Spleen (tissue), 11 donors: ENCODE results near the gene FBH1. TPM values are rescaled to one million over a fixed set of nuclear protein-coding genes. Genes with fewer than 3 reads are reported as not detected.

Experiments
- DNase-seq: peaks from one replicate; pipeline ENCODE4 v3.0.0-alpha.2; 2020
- H3K27ac ChIP-seq, 8 donors: fragments of 200-600 bp; sonication (generic) in 7 of 8; 1 replicate in 4 of 8; 2 replicates in 4 of 8; pipeline versions ENCODE4 v1.5.0 to v1.8.0; 2016 to 2021; ENCODE audit warnings: inconsistent platforms in 4 of 8, mild to moderate bottlenecking in 4 of 8, moderate library complexity in 1 of 8
- H3K27me3 ChIP-seq, 7 donors: fragments of 200-600 bp; sonication (generic) in 6 of 7; replicated peaks in 1 of 7; 1 replicate in 4 of 7; 2 replicates in 3 of 7; pipeline versions ENCODE4 v1.5.0 to v1.8.0; 2016 to 2021; ENCODE audit warnings: inconsistent platforms in 3 of 7, mild to moderate bottlenecking in 1 of 7
- H3K36me3 ChIP-seq, 6 donors: fragments of 200-600 bp; sonication (generic) in 5 of 6; 1 replicate in 4 of 6; 2 replicates in 2 of 6; pipeline versions ENCODE4 v1.5.0 to v1.8.0; 2016 to 2021; ENCODE audit warnings: inconsistent platforms in 2 of 6
- H3K4me1 ChIP-seq, 6 donors: fragments of 200-600 bp; sonication (generic) in 5 of 6; 1 replicate in 3 of 6; 2 replicates in 3 of 6; pipeline versions ENCODE4 v1.5.0 to v1.8.0; 2016 to 2021; ENCODE audit warnings: inconsistent platforms in 3 of 6
- H3K4me3 ChIP-seq, 8 donors: fragments of 200-600 bp; sonication (generic) in 7 of 8; 1 replicate in 4 of 8; 2 replicates in 4 of 8; pipeline versions ENCODE4 v1.5.0 to v1.8.0; 2016 to 2021; ENCODE audit warnings: inconsistent platforms in 4 of 8, mild to moderate bottlenecking in 4 of 8, moderate library complexity in 2 of 8
- H3K9me3 ChIP-seq, 8 donors: fragments of 200-600 bp; sonication (generic) in 7 of 8; 1 replicate in 4 of 8; 2 replicates in 4 of 8; pipeline versions ENCODE4 v1.5.0 to v1.8.0; 2016 to 2021; ENCODE audit warnings: inconsistent platforms in 4 of 8
- CTCF ChIP-seq, 11 experiments: fragments of 200-600 bp in 7 of 11; fragments of 450-650 bp in 4 of 11; sonication (generic) in 4 of 11; IDR thresholded peaks in 8 of 11; conservative IDR thresholded peaks in 3 of 11; 1 replicate in 7 of 11; 2 replicates in 4 of 11; pipeline versions ENCODE4 v1.4.0 to v1.8.0; 2016 to 2021; ENCODE audit warnings: antibody characterized with exemption in 11 of 11, inconsistent platforms in 4 of 11, mild to moderate bottlenecking in 1 of 11
- POLR2A ChIP-seq, 3 donors: fragments of 450-650 bp; IDR thresholded peaks; one replicate each; pipeline ENCODE4 v1.5.1; 2017; ENCODE audit warnings: antibody characterized with exemption in 3 of 3, mild to moderate bottlenecking in 1 of 3
- POLR2AphosphoS5 ChIP-seq, 3 donors: sonication (generic); formaldehyde crosslinking; IDR thresholded peaks; one replicate each; pipeline ENCODE4 v1.5.1; 2017; ENCODE audit warnings: antibody characterized with exemption in 3 of 3
- WGBS, 5 donors: extraction: QIAGEN DNeasy Blood & Tissue Kit in 3 of 5; methylation state at CpG; one replicate each; pipeline versions ENCODE4 v1.1.5 to v1.1.7; 2013 to 2018; 5-methylcytosine and 5-hydroxymethylcytosine counted together
- intact Hi-C: fragments of 100-400 bp; cut with DNase I; formaldehyde crosslinking; loops from one replicate; pipeline ENCODE4 v1.15.0; 2023; ENCODE audit warnings: low total_unique reads
- polyA plus RNA-seq, 3 donors: library from polyadenylated mRNA; stranded (reverse); fragments of 200-250 nt; gene quantifications; one replicate each; pipeline ENCODE4 v1.2.1, GENCODE V29; 2013
- total RNA-seq, 7 donors: library from RNA; depleted of rRNA in 3 of 7; stranded (reverse); fragments of >200 nt in 3 of 7; fragmentation: NEBNext Ultra II Directional in 4 of 7; extraction: Animal tissue kit (Norgen Biotek cat#: 25700) in 4 of 7; gene quantifications; one replicate each; pipeline versions ENCODE4 v1.1.0 to v1.2.1, GENCODE V29; 2016 to 2021
- donor health status: healthy with polysubstance abuse.
- donor health status: DM: no; HTN: no; CAD: no; lungs with moderate emphysema.
- donor health status: DM: no; HTN: no; CAD: no.
- donor health status: Bipolar disorder and iron deficiency.
- donor health status: healthy.
- donor health status: DM: no; HTN: no; CAD: no.
- donor health status: DM: yes; HTN: yes; CAD: no.

The FBH1 gene
- total and polyA plus RNA-seq, 10 donors = 33.4 to 118 (median 103) TPM

- intact Hi-C loops = loop anchor here (10.0 kb wide), 1 partner anchor 79 kb away; the partner anchor contains the start of gene IL15RA
- peaks cover 19 to 80% (median 51%) of the 10 kb centered on the region in 6 donors for H3K4me1 ChIP-seq
Observed at GRCh38 chr10:5895365-5895764, 5.3 kb downstream of the FBH1 start.

GRCh38 chr10:5895804-5896203 is 5.8 kb downstream of the FBH1 start:
- H3K4me1 ChIP-seq = peaks cover 17 to 78% (median 47%) of the 10 kb centered on the region in 6 donors
- intact Hi-C loops = loop anchor here (10.0 kb wide), 1 partner anchor 79 kb away; the partner anchor contains the start of gene IL15RA
- peaks cover 0 to 11% (median 8%) of the 10 kb centered on the region in 8 donors for H3K9me3 ChIP-seq
- H3K36me3 ChIP-seq = peaks cover 0 to 59% (median 14%) of the 10 kb centered on the region in 6 donors
- WGBS, 5 donors = 46 to 81% (median 68%) methylated on average over 9 of the region's 9 CpGs
- TF ChIP-seq CTCF (IDR thresholded peaks at IDR 0.05 in 8 of 11, conservative IDR thresholded peaks at IDR 0.05 in 3 of 11) (no peak), POLR2AphosphoS5 (IDR thresholded peaks at IDR 0.05) (peak in 2 of 3 donors; percentile 19 to 61)
- H3K27me3 ChIP-seq = no peaks in the 10 kb centered on the region
- H3K27ac ChIP-seq = peak overlapping the region; percentile 6 to 92 (median 44)
- DNase-seq = no peak
- no peak overlapping the region for H3K4me3 ChIP-seq

More at GRCh38 chr10:5895365-5895764, 5.3 kb downstream of the FBH1 start:
- H3K9me3 ChIP-seq = peaks cover 0 to 11% (median 8%) of the 10 kb centered on the region in 8 donors
- H3K36me3 ChIP-seq = peaks cover 0 to 57% (median 14%) of the 10 kb centered on the region in 6 donors
- no peaks in the 10 kb centered on the region for H3K27me3 ChIP-seq
- TF ChIP-seq POLR2AphosphoS5 (IDR thresholded peaks at IDR 0.05) = no peak
- TF ChIP-seq CTCF (IDR thresholded peaks at IDR 0.05 in 8 of 11, conservative IDR thresholded peaks at IDR 0.05 in 3 of 11) = no peak
- no peak for TF ChIP-seq POLR2A (IDR thresholded peaks at IDR 0.05)
- DNase-seq = no peak
- no peak overlapping the region for H3K4me3 ChIP-seq
- 68 to 97% (median 90%) methylated on average over 3 of the region's 3 CpGs for WGBS, 5 donors
- peak overlapping the region in 7 of 8 donors; percentile 4 to 92 (median 60) for H3K27ac ChIP-seq

- H3K27me3 ChIP-seq = no peaks in the 10 kb centered on the region
- 79 to 87% (median 85%) methylated on average over 5 of the region's 5 CpGs for WGBS, 5 donors
- peaks cover 11 to 71% (median 41%) of the 10 kb centered on the region in 6 donors for H3K4me1 ChIP-seq
- H3K27ac ChIP-seq = peak overlapping the region; percentile 6 to 92 (median 44)
- TF ChIP-seq POLR2A (IDR thresholded peaks at IDR 0.05) = no peak
- TF ChIP-seq POLR2AphosphoS5 (IDR thresholded peaks at IDR 0.05) = no peak
- no peak for TF ChIP-seq CTCF (IDR thresholded peaks at IDR 0.05 in 8 of 11, conservative IDR thresholded peaks at IDR 0.05 in 3 of 11)
- H3K4me3 ChIP-seq = no peak overlapping the region
- intact Hi-C loops = loop anchor here (10.0 kb wide), 1 partner anchor 78 kb away; the partner anchor contains the start of gene IL15RA
- peaks cover 0 to 11% (median 8%) of the 10 kb centered on the region in 8 donors for H3K9me3 ChIP-seq
- no peak for DNase-seq
- peaks cover 0 to 59% (median 14%) of the 10 kb centered on the region in 6 donors for H3K36me3 ChIP-seq
Observed at GRCh38 chr10:5896208-5897052, 6.4 kb downstream of the FBH1 start.

GRCh38 chr10:5897053-5897340 is 7.0 kb downstream of the FBH1 start:
- intact Hi-C loops = loop anchor here (10.0 kb wide), 1 partner anchor 78 kb away; the partner anchor contains the start of gene IL15RA
- 83 to 93% (median 89%) methylated on average over 4 of the region's 4 CpGs for WGBS, 5 donors

More at GRCh38 chr10:5897053-5897340, 7.0 kb downstream of the FBH1 start:
- TF ChIP-seq POLR2AphosphoS5 (IDR thresholded peaks at IDR 0.05) (no peak), CTCF (IDR thresholded peaks at IDR 0.05 in 8 of 11, conservative IDR thresholded peaks at IDR 0.05 in 3 of 11) (no peak), POLR2A (IDR thresholded peaks at IDR 0.05) (no peak)
- Histone ChIP-seq H3K36me3 (peaks cover 0 to 59% (median 14%) of the 10 kb centered on the region in 6 donors), H3K9me3 (peaks cover 0 to 11% (median 8%) of the 10 kb centered on the region in 8 donors), H3K27ac (no peak overlapping the region), H3K4me3 (no peak overlapping the region), H3K27me3 (no peaks in the 10 kb centered on the region), H3K4me1 (peaks cover 10 to 66% (median 35%) of the 10 kb centered on the region in 6 donors)
- DNase-seq = no peak
